ENCODE data around the gene HPS6.
A peak's percentile ranks its signal among the peaks of the same experiment; 100 is the strongest.

The HPS6 gene

GRCh38 chr10:102096449-102096848 is 31.3 kb downstream of the HPS6 start:
- H3K4me3 ChIP-seq (replicated peaks; ENCODE audit: low read depth, low read length): no peak overlapping the region
- no peak for DNase-seq (ENCODE audit: extremely low read depth, low read depth)
- no peak for TF ChIP-seq CTCF (IDR thresholded peaks at IDR 0.05; ENCODE audit: low read depth, low read length, missing control alignments)

GRCh38 chr10:102101152-102101551 is 36.0 kb downstream of the HPS6 start:
- no peak overlapping the region for H3K4me3 ChIP-seq (replicated peaks; ENCODE audit: low read depth, low read length)
- no peak for DNase-seq (ENCODE audit: extremely low read depth, low read depth)
- peak; percentile 5 for TF ChIP-seq CTCF (IDR thresholded peaks at IDR 0.05; ENCODE audit: low read depth, low read length, missing control alignments)

- no peak for DNase-seq (ENCODE audit: extremely low read depth, low read depth)
- TF ChIP-seq CTCF (IDR thresholded peaks at IDR 0.05; ENCODE audit: low read depth, low read length, missing control alignments): no peak
- no peak overlapping the region for H3K4me3 ChIP-seq (replicated peaks; ENCODE audit: low read depth, low read length)
Observed at GRCh38 chr10:102102421-102102820, 37.3 kb downstream of the HPS6 start.

- no peak for TF ChIP-seq CTCF (IDR thresholded peaks at IDR 0.05; ENCODE audit: low read depth, low read length, missing control alignments)
- H3K4me3 ChIP-seq (replicated peaks; ENCODE audit: low read depth, low read length): no peak overlapping the region
- no peak for DNase-seq (ENCODE audit: extremely low read depth, low read depth)
Observed at GRCh38 chr10:102106998-102107397, 41.8 kb downstream of the HPS6 start.

- TF ChIP-seq CTCF (IDR thresholded peaks at IDR 0.05; ENCODE audit: low read depth, low read length, missing control alignments): no peak
- no peak overlapping the region for H3K4me3 ChIP-seq (replicated peaks; ENCODE audit: low read depth, low read length)
- DNase-seq (ENCODE audit: extremely low read depth, low read depth): no peak
Observed at GRCh38 chr10:102109166-102110116, 44.3 kb downstream of the HPS6 start.

- DNase-seq (ENCODE audit: extremely low read depth, low read depth): no peak
- no peak overlapping the region for H3K4me3 ChIP-seq (replicated peaks; ENCODE audit: low read depth, low read length)
- no peak for TF ChIP-seq CTCF (IDR thresholded peaks at IDR 0.05; ENCODE audit: low read depth, low read length, missing control alignments)
Observed at GRCh38 chr10:102111276-102111675, 46.1 kb downstream of the HPS6 start.
